CD4-positive, alpha-beta memory T cell (primary cell): Measurements from ENCODE around the gene APAF1. TPM values are rescaled to one million over a fixed set of nuclear protein-coding genes. Genes with fewer than 3 reads are reported as not detected.

Experiments used
- CTCF ChIA-PET: fragments of 350-600 bp; sonication (Branson Sonifier 250); formaldehyde crosslinking; loops from one replicate; lab custom pipeline; 2021; ENCODE audit warnings: inconsistent platforms; ENCODE audit not compliant: partially characterized antibody; lab: Charles Lee
- POLR2A ChIA-PET: fragments of 350-600 bp; sonication (Branson Sonifier 250); formaldehyde crosslinking; loops from one replicate; lab custom pipeline; 2021; ENCODE audit not compliant: partially characterized antibody; lab: Charles Lee
- DNase-seq, 5 donors: peaks; one replicate each; pipeline versions ENCODE4 v3.0.0 to v3.0.0-alpha.2; 2020 to 2022; ENCODE audit warnings: mixed read lengths in 1 of 5
- H3K27ac ChIP-seq: one replicate; pipeline ENCODE4 v1.7.0; 2013; ENCODE audit warnings: low read depth, low read length
- H3K27me3 ChIP-seq: 2 replicates; pipeline ENCODE4 v1.7.0; 2013; ENCODE audit warnings: mild to moderate bottlenecking, low read length, moderate library complexity; ENCODE audit not compliant: insufficient read depth
- H3K36me3 ChIP-seq: 2 replicates; pipeline ENCODE4 v1.7.0; 2013; ENCODE audit warnings: mild to moderate bottlenecking, low read length, moderate library complexity; ENCODE audit not compliant: insufficient read depth
- H3K4me1 ChIP-seq: 2 replicates; pipeline ENCODE4 v1.7.0; 2013; ENCODE audit warnings: mild to moderate bottlenecking, low read length, moderate library complexity; ENCODE audit not compliant: insufficient read depth
- H3K4me3 ChIP-seq, 2 donors: one replicate each; pipeline ENCODE4 v1.7.0; 2013; ENCODE audit warnings: low read length in 2 of 2, mild to moderate bottlenecking in 1 of 2
- H3K9me3 ChIP-seq, 2 donors: one replicate each; pipeline ENCODE4 v1.7.0; 2013; ENCODE audit warnings: low read length in 2 of 2, control low read depth in 1 of 2; ENCODE audit not compliant: control insufficient read depth in 1 of 2
- H3K27ac Mint-ChIP-seq, 7 donors: one replicate each; pipeline ENCODE4 v1.8.0; 2020 to 2021; ENCODE audit warnings: mixed read lengths in 7 of 7, mild to moderate bottlenecking in 6 of 7, inconsistent platforms in 3 of 7, moderate library complexity in 3 of 7
- H3K27me3 Mint-ChIP-seq, 2 donors: one replicate each; pipeline ENCODE4 v1.8.0; 2020 to 2021; ENCODE audit warnings: mixed read lengths in 2 of 2
- H3K36me3 Mint-ChIP-seq, 2 donors: one replicate each; pipeline ENCODE4 v1.8.0; 2020 to 2021; ENCODE audit warnings: mixed read lengths in 2 of 2, inconsistent platforms in 1 of 2, mild to moderate bottlenecking in 1 of 2
- H3K4me1 Mint-ChIP-seq, 4 donors: one replicate each; pipeline ENCODE4 v1.8.0; 2020 to 2021; ENCODE audit warnings: mixed read lengths in 4 of 4, mild to moderate bottlenecking in 1 of 4
- H3K4me3 Mint-ChIP-seq, 8 donors: one replicate each; pipeline ENCODE4 v1.8.0; 2020 to 2021; ENCODE audit warnings: mixed read lengths in 8 of 8, mild to moderate bottlenecking in 7 of 8, moderate library complexity in 6 of 8, inconsistent platforms in 3 of 8
- H3K9me3 Mint-ChIP-seq, 8 donors: one replicate each; pipeline ENCODE4 v1.8.0; 2020 to 2021; ENCODE audit warnings: mixed read lengths in 8 of 8, mild to moderate bottlenecking in 5 of 8, inconsistent platforms in 3 of 8, moderate library complexity in 1 of 8
- intact Hi-C: fragments of 100-400 bp; cut with micrococcal nuclease; formaldehyde crosslinking; loops from one replicate; pipeline ENCODE4 v1.15.1; 2023
- polyA plus RNA-seq, 2 donors: library from polyadenylated mRNA; unstranded; fragments of 300-500 nt; fragmentation: Illumina TruSeq; gene quantifications; one replicate each; pipeline ENCODE4 v1.2.3, GENCODE V29; 2021
- total RNA-seq, 2 experiments: library from RNA; stranded (reverse); gene quantifications; one replicate each; pipeline ENCODE4 v1.2.3, GENCODE V29; 2021

The APAF1 gene
- total and polyA plus RNA-seq, 4 experiments from 2014 or later = 5.3 to 32.2 (median 20.1) TPM

DNA sequence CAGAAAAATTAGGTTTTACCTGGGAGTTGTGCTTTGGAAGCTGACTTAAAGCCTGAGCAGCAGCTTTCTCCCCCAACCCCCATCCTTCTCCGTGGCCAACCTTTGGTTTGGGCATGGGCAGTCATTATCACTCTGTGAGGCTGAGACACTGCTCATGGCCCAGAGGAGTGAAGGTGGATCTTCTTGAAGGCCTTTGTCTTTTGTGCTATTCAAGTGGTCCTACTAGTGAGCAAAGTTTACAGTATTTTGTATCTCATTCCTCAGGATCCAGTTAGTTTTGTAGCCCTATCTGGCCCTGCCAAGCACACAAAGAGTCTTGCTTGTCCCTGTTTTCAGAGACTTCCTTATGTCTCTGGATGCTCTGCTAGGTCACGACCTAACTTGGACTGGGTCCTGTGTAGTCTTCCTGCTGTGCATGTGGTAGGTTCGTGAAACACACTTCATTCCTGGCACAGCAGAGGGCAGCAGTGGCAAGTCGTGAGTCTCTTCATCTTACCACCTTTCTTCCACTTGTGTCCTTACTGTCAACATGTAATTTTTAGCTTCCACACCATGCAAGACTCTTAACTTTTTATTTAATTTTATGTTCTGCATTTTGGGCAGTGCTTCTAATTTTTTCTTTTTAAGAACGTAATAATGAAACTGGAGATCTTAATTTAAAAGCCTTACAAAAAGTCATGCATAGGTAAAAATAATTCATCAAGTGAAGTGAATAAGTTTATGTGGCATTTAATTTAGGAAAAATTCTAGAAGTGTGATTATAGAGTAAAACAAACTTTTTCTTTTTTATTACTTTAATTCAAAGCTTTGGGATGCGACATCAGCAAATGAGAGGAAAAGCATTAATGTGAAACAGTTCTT is 53.7 kb downstream of the APAF1 start:
- H3K36me3 Mint-ChIP-seq = peaks cover 61 to 62% of the 10 kb centered on the region in 2 donors
- DNase-seq = peak in 3 of 5 donors; percentile 21 to 26 (median 26)
- no peak overlapping the region for H3K4me3 ChIP-seq
- ChIA-PET POLR2A (no interaction called here), CTCF (interaction anchor here (1.0 kb wide), 1 partner anchor 132 kb away, joined by 3 read pairs; no protein-coding TSS in a partner anchor)
- H3K4me1 ChIP-seq = no peaks in the 10 kb centered on the region
- no peak overlapping the region for H3K4me3 Mint-ChIP-seq
- H3K9me3 Mint-ChIP-seq = peaks cover 0 to 2% (median 0%) of the 10 kb centered on the region in 8 donors
- peaks cover 25% of the 10 kb centered on the region for H3K36me3 ChIP-seq
- H3K9me3 ChIP-seq = no peaks in the 10 kb centered on the region
- H3K4me1 Mint-ChIP-seq = peaks cover 12 to 21% (median 16%) of the 10 kb centered on the region in 4 donors
- intact Hi-C loops = loop anchor here (1.0 kb wide), 2 partner anchors 44 to 299 kb away; no protein-coding TSS in a partner anchor
- H3K27me3 ChIP-seq = no peaks in the 10 kb centered on the region
- no peaks in the 10 kb centered on the region for H3K27me3 Mint-ChIP-seq
- peak overlapping the region in 4 of 7 donors; percentile 17 to 89 (median 60) for H3K27ac Mint-ChIP-seq
- H3K27ac ChIP-seq = no peak overlapping the region

DNA sequence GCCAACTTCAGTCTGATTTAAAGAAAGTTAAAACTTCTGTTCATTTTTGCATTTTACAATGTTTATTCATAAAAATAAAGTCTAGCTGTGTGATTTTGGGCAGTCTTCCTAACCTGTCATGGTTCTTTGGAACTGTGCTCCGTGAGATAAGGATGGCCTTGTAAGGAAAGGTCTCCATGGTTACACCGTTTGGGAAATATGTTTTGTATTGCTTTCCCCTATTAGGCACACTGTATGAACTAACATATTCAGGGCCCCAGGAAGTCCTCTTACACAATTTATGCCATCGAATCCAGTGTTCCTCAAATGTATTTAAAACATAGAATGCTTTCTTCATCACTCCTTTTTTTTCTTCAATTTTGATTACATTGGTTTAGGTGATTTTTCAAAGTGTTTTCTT is 54.5 kb downstream of the APAF1 start:
- Histone ChIP-seq H3K27ac (no peak overlapping the region), H3K4me3 (no peak overlapping the region), H3K4me1 (no peaks in the 10 kb centered on the region), H3K27me3 (no peaks in the 10 kb centered on the region), H3K36me3 (peaks cover 25% of the 10 kb centered on the region), H3K9me3 (no peaks in the 10 kb centered on the region)
- Mint-ChIP-seq H3K4me1 (peaks cover 8 to 17% (median 12%) of the 10 kb centered on the region in 4 donors), H3K36me3 (peaks cover 55 to 63% of the 10 kb centered on the region in 2 donors), H3K27ac (no peak overlapping the region), H3K9me3 (no peaks in the 10 kb centered on the region), H3K4me3 (no peak overlapping the region), H3K27me3 (no peaks in the 10 kb centered on the region)
- ChIA-PET CTCF (interaction anchor here (1.0 kb wide), 1 partner anchor 133 kb away, joined by 3 read pairs; no protein-coding TSS in a partner anchor), POLR2A (no interaction called here)
- DNase-seq = no peak
- intact Hi-C loops = loop anchor here (1.0 kb wide), 2 partner anchors 44 to 299 kb away; no protein-coding TSS in a partner anchor

DNA sequence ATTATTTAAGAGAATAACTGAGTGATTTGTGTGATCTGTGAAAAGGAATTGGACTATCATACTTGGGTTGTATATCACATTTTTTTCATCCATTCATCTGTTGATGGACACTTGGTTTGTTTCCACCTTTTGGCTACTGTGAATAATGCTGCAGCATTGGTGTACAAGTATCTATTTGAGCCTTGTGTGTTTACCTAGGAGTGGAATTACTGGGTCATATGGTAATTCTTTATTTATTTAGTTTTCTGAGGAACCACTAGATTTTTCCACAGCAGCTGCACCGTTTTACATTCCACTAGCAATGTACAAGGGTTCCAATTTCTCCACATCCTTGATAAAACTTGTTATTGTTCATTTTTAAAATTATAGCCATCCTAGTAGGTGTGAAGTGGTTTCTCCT is 56.1 kb downstream of the APAF1 start:
- Histone ChIP-seq H3K27me3 (no peaks in the 10 kb centered on the region), H3K4me3 (no peak overlapping the region), H3K27ac (no peak overlapping the region), H3K9me3 (no peaks in the 10 kb centered on the region), H3K36me3 (peaks cover 16% of the 10 kb centered on the region), H3K4me1 (no peaks in the 10 kb centered on the region)
- DNase-seq = no peak
- ChIA-PET POLR2A (no interaction called here), CTCF (no interaction called here)
- H3K9me3 Mint-ChIP-seq = no peaks in the 10 kb centered on the region
- H3K4me3 Mint-ChIP-seq = no peak overlapping the region
- no peak overlapping the region for H3K27ac Mint-ChIP-seq
- intact Hi-C loops = no loop called here
- no peaks in the 10 kb centered on the region for H3K27me3 Mint-ChIP-seq
- peaks cover 5 to 12% (median 8%) of the 10 kb centered on the region in 4 donors for H3K4me1 Mint-ChIP-seq
- peaks cover 48 to 57% of the 10 kb centered on the region in 2 donors for H3K36me3 Mint-ChIP-seq

DNA sequence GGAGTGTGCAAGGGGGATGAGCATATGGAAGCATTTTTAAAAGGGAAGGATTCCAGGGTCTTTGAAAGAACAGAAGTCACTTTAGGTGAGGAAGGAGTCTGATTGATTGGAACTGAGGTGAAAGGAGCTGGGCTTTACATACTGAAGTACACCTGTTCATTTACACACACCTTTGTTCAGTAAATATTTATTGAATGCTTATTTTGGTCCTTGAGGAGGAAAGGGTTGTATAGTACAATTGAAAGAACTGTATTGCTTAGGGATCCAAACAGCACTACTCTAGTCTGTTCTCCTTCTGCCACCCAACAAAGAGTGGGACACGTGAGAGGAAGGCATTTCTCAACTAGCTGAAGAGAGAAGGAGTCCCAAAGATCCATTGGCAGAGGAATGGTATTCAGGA is 63.9 kb downstream of the APAF1 start:
- Histone ChIP-seq H3K9me3 (no peaks in the 10 kb centered on the region), H3K4me3 (no peak overlapping the region), H3K27ac (no peak overlapping the region), H3K27me3 (no peaks in the 10 kb centered on the region), H3K36me3 (peaks cover 28% of the 10 kb centered on the region), H3K4me1 (no peaks in the 10 kb centered on the region)
- CTCF ChIA-PET = no interaction called here
- intact Hi-C loops = no loop called here
- no peaks in the 10 kb centered on the region for H3K27me3 Mint-ChIP-seq
- POLR2A ChIA-PET = no interaction called here
- no peaks in the 10 kb centered on the region for H3K9me3 Mint-ChIP-seq
- no peak for DNase-seq
- no peak overlapping the region for H3K4me3 Mint-ChIP-seq
- peak overlapping the region in 1 of 7 donors; percentile 9 for H3K27ac Mint-ChIP-seq
- H3K36me3 Mint-ChIP-seq = peaks cover 40 to 67% of the 10 kb centered on the region in 2 donors
- H3K4me1 Mint-ChIP-seq = peaks cover 0 to 4% (median 1%) of the 10 kb centered on the region in 4 donors

DNA sequence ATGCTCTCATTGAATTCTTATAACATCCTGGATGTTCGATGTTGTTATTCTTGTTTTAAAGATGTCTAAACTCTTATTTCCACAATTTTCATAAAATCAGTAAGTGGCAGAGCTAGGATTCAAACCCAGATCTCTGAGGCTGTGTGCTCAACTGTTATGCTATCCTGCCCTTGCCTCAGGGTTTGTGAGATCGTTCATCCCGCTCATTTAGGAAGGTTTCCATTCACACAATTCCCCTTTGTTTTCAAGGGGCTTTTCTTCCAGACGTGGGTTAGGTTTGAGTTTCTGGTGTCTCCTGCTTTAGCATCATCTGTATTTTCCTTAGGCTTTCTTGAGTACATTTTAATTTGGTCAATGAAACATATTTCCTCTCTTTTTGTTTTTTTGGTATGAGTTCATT is 69.3 kb downstream of the APAF1 start:
- no peaks in the 10 kb centered on the region for H3K4me1 ChIP-seq
- Mint-ChIP-seq H3K4me3 (no peak overlapping the region), H3K27me3 (no peaks in the 10 kb centered on the region), H3K36me3 (peaks cover 51 to 62% of the 10 kb centered on the region in 2 donors), H3K4me1 (peaks cover 0 to 3% (median 1%) of the 10 kb centered on the region in 4 donors), H3K9me3 (no peaks in the 10 kb centered on the region), H3K27ac (peak overlapping the region in 2 of 7 donors; percentile 27 to 29)
- peaks cover 12% of the 10 kb centered on the region for H3K36me3 ChIP-seq
- no peaks in the 10 kb centered on the region for H3K27me3 ChIP-seq
- DNase-seq = no peak
- H3K9me3 ChIP-seq = no peaks in the 10 kb centered on the region
- ChIA-PET CTCF (no interaction called here), POLR2A (no interaction called here)
- H3K27ac ChIP-seq = no peak overlapping the region
- intact Hi-C loops = no loop called here
- no peak overlapping the region for H3K4me3 ChIP-seq

DNA sequence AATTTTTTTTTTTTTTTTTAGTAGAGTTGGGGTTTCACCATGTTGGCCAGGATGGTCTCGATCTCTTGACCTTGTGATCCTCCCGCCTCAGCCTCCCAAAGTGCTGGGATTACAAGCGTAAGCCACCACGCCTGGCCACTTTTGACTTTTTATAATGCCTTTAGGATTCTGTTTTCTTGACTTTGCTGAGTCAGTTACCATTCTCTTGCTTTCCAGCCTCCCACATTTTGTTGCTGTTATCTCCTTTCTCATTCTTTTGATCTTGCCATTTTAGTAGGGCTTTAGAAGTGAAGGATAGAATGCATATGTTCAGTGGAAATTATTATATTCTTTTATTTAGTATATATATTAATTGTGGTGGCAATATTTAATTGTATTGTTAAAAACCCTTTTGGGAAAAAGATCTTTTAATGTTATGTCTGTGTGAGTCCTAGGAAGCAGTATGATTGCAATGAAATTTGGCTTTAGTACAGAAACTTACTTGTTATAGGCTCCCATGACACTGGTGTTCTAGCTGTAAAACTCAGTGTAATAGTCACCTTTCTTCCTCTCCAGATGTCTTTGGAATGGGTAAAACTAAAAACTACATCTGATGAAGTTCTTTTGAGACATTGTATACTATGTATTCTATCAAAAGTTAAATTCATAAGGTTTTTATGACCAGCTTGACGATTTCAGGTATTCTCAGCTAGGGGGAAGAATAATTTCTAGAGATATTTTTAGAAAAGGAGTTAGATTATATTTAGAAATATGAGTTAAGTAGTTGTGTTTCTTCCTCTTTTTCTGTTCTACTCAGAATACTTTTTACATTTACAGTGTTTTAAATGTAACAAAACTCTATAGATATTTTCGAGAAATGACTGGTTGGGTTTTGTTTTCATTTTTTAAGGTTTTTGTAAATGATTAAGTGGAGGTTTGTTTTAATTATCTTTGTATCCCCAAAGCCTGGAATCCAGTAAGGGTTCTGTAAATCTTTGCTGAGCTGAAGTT is 74.7 kb downstream of the APAF1 start:
- no peaks in the 10 kb centered on the region for H3K27me3 Mint-ChIP-seq
- Histone ChIP-seq H3K27me3 (no peaks in the 10 kb centered on the region), H3K9me3 (no peaks in the 10 kb centered on the region), H3K4me1 (no peaks in the 10 kb centered on the region), H3K36me3 (peaks cover 9% of the 10 kb centered on the region), H3K27ac (no peak overlapping the region), H3K4me3 (no peak overlapping the region)
- H3K4me1 Mint-ChIP-seq = peaks cover 0 to 6% (median 3%) of the 10 kb centered on the region in 4 donors
- H3K4me3 Mint-ChIP-seq = no peak overlapping the region
- no peak for DNase-seq
- peaks cover 49 to 51% of the 10 kb centered on the region in 2 donors for H3K36me3 Mint-ChIP-seq
- POLR2A ChIA-PET = no interaction called here
- no peak overlapping the region for H3K27ac Mint-ChIP-seq
- intact Hi-C loops = no loop called here
- CTCF ChIA-PET = interaction anchor here (1.5 kb wide), 1 partner anchor 188 kb away, joined by 3 read pairs; no protein-coding TSS in a partner anchor
- H3K9me3 Mint-ChIP-seq = no peaks in the 10 kb centered on the region
